ENCODE results near the gene PFKFB3.
"Not testable (repeated sequence)": the region's sequence is repeated elsewhere in the genome, so short reads cannot be mapped to it uniquely, and the experiment has no call there.

PFKFB3 gene

DNA sequence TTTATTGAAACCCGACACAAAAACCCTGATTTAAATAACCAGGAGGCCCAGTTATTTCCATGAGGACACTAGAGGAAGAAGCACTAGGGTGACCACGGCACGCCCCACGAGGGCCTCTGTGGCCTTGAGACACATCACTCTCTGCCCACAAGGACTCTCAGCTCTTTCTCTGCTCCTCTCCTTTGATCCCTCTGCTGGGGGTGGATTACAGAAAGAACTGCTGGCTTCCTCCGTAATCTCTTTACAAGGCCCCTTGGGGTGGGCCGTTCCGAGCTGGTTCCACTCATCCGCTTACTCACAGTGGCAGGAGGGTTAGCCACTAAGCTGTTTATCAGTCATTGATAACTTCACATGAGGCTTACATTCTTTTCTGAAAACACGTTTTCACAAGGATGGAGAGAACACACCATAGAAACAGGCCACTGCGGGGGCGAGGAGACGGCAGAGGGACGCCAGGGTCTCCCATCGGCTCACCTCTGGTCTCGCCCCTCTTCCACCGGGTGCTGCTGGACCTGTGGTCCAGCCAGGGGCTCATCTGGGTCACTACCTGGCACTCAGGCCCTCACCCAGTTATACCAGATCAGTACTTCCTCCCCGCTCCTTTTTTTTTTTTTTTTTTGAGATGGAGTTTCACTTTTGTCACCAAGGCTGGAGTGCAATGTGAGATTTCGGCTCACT lies 17.6 kb upstream of the PFKFB3 start:
- H3K36me3 ChIP-seq (ENCODE audit: insufficient read depth), result no peaks in the 10 kb centered on the region
- H2AFZ ChIP-seq (ENCODE audit: low read depth), result no peak overlapping the region
- H3K4me3 ChIP-seq (IDR thresholded peaks at IDR 0.05; ENCODE audit: insufficient read depth, low read depth, low read length), result no peak overlapping the region
- no peaks in the 10 kb centered on the region for H3K79me2 ChIP-seq (ENCODE audit: insufficient read depth, low read depth)
- no peak overlapping the region for H3K4me2 ChIP-seq
- H4K20me1 ChIP-seq (ENCODE audit: insufficient read depth), result no peaks in the 10 kb centered on the region
- no peak overlapping the region for H3K9ac ChIP-seq
- TF ChIP-seq, protein P1, sequence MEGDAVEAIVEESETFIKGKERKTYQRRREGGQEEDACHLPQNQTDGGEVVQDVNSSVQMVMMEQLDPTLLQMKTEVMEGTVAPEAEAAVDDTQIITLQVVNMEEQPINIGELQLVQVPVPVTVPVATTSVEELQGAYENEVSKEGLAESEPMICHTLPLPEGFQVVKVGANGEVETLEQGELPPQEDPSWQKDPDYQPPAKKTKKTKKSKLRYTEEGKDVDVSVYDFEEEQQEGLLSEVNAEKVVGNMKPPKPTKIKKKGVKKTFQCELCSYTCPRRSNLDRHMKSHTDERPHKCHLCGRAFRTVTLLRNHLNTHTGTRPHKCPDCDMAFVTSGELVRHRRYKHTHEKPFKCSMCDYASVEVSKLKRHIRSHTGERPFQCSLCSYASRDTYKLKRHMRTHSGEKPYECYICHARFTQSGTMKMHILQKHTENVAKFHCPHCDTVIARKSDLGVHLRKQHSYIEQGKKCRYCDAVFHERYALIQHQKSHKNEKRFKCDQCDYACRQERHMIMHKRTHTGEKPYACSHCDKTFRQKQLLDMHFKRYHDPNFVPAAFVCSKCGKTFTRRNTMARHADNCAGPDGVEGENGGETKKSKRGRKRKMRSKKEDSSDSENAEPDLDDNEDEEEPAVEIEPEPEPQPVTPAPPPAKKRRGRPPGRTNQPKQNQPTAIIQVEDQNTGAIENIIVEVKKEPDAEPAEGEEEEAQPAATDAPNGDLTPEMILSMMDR (conservative IDR thresholded peaks at IDR 0.05; ENCODE audit: low read depth, low read length), result no peak
- H3K27ac ChIP-seq, result no peak overlapping the region
- H3K27me3 ChIP-seq (ENCODE audit: insufficient read depth, low read depth), result no peaks in the 10 kb centered on the region
- H3K4me1 ChIP-seq (ENCODE audit: low read depth, poor library complexity, severe bottlenecking), result peaks cover 14% of the 10 kb centered on the region

DNA sequence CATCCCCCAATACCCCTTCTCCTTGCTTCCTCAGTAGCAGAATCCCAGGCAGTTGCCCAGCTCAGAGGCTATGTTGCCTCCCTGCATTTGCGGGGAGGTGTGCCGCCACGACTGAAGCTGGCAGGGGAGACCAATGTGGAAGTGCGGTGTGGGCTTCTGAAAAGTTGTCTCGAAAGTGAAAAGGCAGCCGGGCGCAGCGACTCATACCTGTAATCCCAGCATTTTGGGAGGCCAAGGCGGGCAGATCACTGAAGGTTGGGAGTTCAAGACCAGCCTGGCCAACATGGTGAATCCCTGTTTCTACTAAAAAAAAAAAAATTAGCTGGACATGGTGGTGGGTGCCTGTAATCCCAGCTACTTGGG lies 15.9 kb upstream of the PFKFB3 start:
- Histone ChIP-seq H3K4me2 (no peak overlapping the region), H3K27ac (no peak overlapping the region), H3K27me3 (ENCODE audit: insufficient read depth, low read depth) (no peaks in the 10 kb centered on the region), H3K79me2 (ENCODE audit: insufficient read depth, low read depth) (no peaks in the 10 kb centered on the region), H3K4me1 (ENCODE audit: low read depth, poor library complexity, severe bottlenecking) (peaks cover 14% of the 10 kb centered on the region), H3K4me3 (IDR thresholded peaks at IDR 0.05; ENCODE audit: insufficient read depth, low read depth, low read length) (no peak overlapping the region), H4K20me1 (ENCODE audit: insufficient read depth) (no peaks in the 10 kb centered on the region), H3K9ac (no peak overlapping the region), H3K36me3 (ENCODE audit: insufficient read depth) (no peaks in the 10 kb centered on the region), H2AFZ (ENCODE audit: low read depth) (no peak overlapping the region)
- TF ChIP-seq, protein P1 (conservative IDR thresholded peaks at IDR 0.05; ENCODE audit: low read depth, low read length), result no peak

DNA sequence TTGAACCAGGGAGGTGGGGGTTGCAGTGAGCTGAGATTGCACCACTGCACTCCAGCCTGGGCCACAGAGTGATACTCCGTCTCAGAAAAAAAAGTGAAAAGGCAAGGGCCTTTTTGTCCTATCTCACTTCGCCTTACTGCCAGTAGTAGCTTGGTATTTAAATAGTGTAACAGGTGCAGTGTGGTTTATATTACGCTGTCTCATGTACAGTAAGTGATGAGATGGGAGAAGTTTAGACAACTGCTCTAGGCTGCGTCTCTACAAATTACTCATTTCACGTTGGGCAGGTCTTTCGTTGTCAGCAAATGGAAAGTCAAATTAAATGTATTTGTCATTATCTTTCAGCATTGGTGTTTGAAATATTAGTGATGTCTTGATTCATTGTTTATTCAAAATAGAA lies 15.5 kb upstream of the PFKFB3 start:
- H3K79me2 ChIP-seq (ENCODE audit: insufficient read depth, low read depth), result no peaks in the 10 kb centered on the region
- no peak overlapping the region for H3K4me2 ChIP-seq
- H2AFZ ChIP-seq (ENCODE audit: low read depth), result no peak overlapping the region
- TF ChIP-seq, protein P1 (conservative IDR thresholded peaks at IDR 0.05; ENCODE audit: low read depth, low read length), result no peak
- no peaks in the 10 kb centered on the region for H3K27me3 ChIP-seq (ENCODE audit: insufficient read depth, low read depth)
- H3K36me3 ChIP-seq (ENCODE audit: insufficient read depth), result no peaks in the 10 kb centered on the region
- no peak overlapping the region for H3K9ac ChIP-seq
- H3K27ac ChIP-seq, result no peak overlapping the region
- H3K4me3 ChIP-seq (IDR thresholded peaks at IDR 0.05; ENCODE audit: insufficient read depth, low read depth, low read length), result no peak overlapping the region
- H3K4me1 ChIP-seq (ENCODE audit: low read depth, poor library complexity, severe bottlenecking), result peaks cover 14% of the 10 kb centered on the region
- H4K20me1 ChIP-seq (ENCODE audit: insufficient read depth), result no peaks in the 10 kb centered on the region

- H2AFZ ChIP-seq (ENCODE audit: low read depth); H3K79me2 ChIP-seq (ENCODE audit: insufficient read depth, low read depth); H3K27me3 ChIP-seq (ENCODE audit: insufficient read depth, low read depth); H3K27ac ChIP-seq; H3K4me1 ChIP-seq (ENCODE audit: low read depth, poor library complexity, severe bottlenecking); H4K20me1 ChIP-seq (ENCODE audit: insufficient read depth); H3K9ac ChIP-seq; H3K4me3 ChIP-seq (IDR thresholded peaks at IDR 0.05; ENCODE audit: insufficient read depth, low read depth, low read length); H3K36me3 ChIP-seq (ENCODE audit: insufficient read depth); H3K4me2 ChIP-seq: not testable (repeated sequence)
Observed at GRCh38 chr10:6190033-6190432, 12.7 kb upstream of the PFKFB3 start.

GRCh38 chr10:6191147-6191546 lies 11.6 kb upstream of the PFKFB3 start:
- H3K27me3 ChIP-seq (ENCODE audit: insufficient read depth, low read depth), result no peaks in the 10 kb centered on the region
- H3K4me2 ChIP-seq, result no peak overlapping the region
- no peaks in the 10 kb centered on the region for H3K79me2 ChIP-seq (ENCODE audit: insufficient read depth, low read depth)
- TF ChIP-seq, protein P1 (conservative IDR thresholded peaks at IDR 0.05; ENCODE audit: low read depth, low read length), result no peak
- H3K27ac ChIP-seq, result no peak overlapping the region
- no peak overlapping the region for H2AFZ ChIP-seq (ENCODE audit: low read depth)
- peaks cover 2% of the 10 kb centered on the region for H3K4me1 ChIP-seq (ENCODE audit: low read depth, poor library complexity, severe bottlenecking)
- H3K4me3 ChIP-seq (IDR thresholded peaks at IDR 0.05; ENCODE audit: insufficient read depth, low read depth, low read length), result no peak overlapping the region
- no peaks in the 10 kb centered on the region for H3K36me3 ChIP-seq (ENCODE audit: insufficient read depth)
- no peak overlapping the region for H3K9ac ChIP-seq
- H4K20me1 ChIP-seq (ENCODE audit: insufficient read depth), result no peaks in the 10 kb centered on the region
